Measurements from ENCODE around the gene ABCA6. TPM values are rescaled to one million over a fixed set of nuclear protein-coding genes. Genes with fewer than 3 reads are reported as not detected.

Gene ABCA6
- total and polyA plus RNA-seq, 9 of the 15 experiments (the other 6 are each of a cell fraction or from before 2014, with no cell fraction given) = 0.06 to 0.73 (median 0.15) TPM

DNA sequence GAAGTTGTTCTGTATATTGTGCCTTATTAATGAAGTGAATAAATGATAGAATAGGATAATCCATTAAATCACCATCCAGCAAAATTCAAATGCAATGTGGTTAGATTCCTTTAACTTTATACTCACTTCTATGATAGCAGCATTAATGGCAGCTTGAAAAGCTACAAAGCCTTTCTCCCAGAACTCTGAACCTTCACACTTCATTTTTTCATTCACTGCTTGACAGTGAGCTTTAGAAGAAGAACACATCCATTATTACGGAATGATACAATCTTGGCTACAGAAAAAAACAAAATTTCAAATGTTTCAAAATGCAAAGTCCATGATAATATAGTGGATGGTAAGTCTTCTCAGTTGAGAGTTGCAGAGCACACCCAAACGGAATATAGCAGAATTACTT is 97.3 kb downstream of the ABCA6 start (continued):
- no peak for TF ChIP-seq ZNF354B (CRISPR knock-in tag; IDR thresholded peaks at IDR 0.05)

DNA sequence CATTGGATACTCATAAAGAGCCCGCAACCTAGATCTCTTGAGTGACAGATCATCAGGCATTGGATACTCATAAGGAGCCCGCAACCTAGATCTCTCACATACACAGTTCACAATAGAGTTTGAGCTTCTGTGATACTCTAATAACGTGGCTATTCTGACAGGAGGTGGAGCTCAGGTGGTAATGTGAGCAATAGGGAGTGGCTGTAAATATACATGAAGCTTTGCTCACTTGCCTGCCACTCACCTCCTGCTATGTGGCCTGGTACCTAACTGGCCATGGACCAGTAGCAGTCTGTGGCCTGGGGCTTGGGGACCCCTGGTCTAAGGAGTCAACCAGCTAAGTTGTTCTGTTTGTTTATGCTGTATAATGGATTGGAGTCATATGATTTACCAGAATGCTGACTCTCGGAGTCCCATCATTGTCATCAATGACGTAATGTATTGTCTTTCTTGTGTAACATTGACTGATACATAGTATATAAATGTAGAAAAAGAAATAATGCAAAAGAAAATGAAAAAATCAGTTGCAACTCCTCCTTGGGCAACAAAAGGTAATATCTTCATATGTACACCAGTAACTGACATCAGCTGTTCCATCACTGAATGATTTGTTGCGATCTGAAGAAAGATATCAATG is 98.5 kb downstream of the ABCA6 start:
- FAIRE-seq (no peak), DNase-seq (ENCODE audit: extremely low read depth in 1 of 4, low spot score in 3 of 4) (no peak), ATAC-seq (no peak)
- TF ChIP-seq MEF2A (IDR thresholded peaks at IDR 0.05; ENCODE audit: control insufficient read depth, low read depth, low read length) (no peak), CEBPG (CRISPR knock-in tag; IDR thresholded peaks at IDR 0.05) (no peak), CEBPG (tag; conservative IDR thresholded peaks at IDR 0.05 in 1 of 2, IDR thresholded peaks at IDR 0.05 in 1 of 2) (0 out of 4 replicates have a peak, but pooled peaks of 1 of the 2 experiments have one; percentile 35), SLC30A9 (CRISPR knock-in tag; IDR thresholded peaks at IDR 0.05) (no peak), CEBPB (tag; IDR thresholded peaks at IDR 0.05) (peak; percentile 56)
- TF ChIP-seq, protein P1, sequence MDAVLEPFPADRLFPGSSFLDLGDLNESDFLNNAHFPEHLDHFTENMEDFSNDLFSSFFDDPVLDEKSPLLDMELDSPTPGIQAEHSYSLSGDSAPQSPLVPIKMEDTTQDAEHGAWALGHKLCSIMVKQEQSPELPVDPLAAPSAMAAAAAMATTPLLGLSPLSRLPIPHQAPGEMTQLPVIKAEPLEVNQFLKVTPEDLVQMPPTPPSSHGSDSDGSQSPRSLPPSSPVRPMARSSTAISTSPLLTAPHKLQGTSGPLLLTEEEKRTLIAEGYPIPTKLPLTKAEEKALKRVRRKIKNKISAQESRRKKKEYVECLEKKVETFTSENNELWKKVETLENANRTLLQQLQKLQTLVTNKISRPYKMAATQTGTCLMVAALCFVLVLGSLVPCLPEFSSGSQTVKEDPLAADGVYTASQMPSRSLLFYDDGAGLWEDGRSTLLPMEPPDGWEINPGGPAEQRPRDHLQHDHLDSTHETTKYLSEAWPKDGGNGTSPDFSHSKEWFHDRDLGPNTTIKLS (IDR thresholded peaks at IDR 0.05; ENCODE audit: borderline replicate concordance, low read depth) = no peak
- TF ChIP-seq, protein P2, sequence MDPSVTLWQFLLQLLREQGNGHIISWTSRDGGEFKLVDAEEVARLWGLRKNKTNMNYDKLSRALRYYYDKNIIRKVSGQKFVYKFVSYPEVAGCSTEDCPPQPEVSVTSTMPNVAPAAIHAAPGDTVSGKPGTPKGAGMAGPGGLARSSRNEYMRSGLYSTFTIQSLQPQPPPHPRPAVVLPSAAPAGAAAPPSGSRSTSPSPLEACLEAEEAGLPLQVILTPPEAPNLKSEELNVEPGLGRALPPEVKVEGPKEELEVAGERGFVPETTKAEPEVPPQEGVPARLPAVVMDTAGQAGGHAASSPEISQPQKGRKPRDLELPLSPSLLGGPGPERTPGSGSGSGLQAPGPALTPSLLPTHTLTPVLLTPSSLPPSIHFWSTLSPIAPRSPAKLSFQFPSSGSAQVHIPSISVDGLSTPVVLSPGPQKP (CRISPR knock-in tag; IDR thresholded peaks at IDR 0.05) = no peak
- TF ChIP-seq, protein P3, sequence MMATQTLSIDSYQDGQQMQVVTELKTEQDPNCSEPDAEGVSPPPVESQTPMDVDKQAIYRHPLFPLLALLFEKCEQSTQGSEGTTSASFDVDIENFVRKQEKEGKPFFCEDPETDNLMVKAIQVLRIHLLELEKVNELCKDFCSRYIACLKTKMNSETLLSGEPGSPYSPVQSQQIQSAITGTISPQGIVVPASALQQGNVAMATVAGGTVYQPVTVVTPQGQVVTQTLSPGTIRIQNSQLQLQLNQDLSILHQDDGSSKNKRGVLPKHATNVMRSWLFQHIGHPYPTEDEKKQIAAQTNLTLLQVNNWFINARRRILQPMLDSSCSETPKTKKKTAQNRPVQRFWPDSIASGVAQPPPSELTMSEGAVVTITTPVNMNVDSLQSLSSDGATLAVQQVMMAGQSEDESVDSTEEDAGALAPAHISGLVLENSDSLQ (IDR thresholded peaks at IDR 0.05) = peak; percentile 17; the same call in 1 of the 2 replicates
- in situ Hi-C loops (cut with MboI) = no loop called here
- Histone ChIP-seq H3K79me2 (ENCODE audit: control insufficient read depth, insufficient read depth, low read length) (no peaks in the 10 kb centered on the region), H3K4me2 (ENCODE audit: insufficient read depth, low read length) (no peak overlapping the region), H3K36me3 (ENCODE audit: control insufficient read depth, insufficient read depth, low read length) (no peaks in the 10 kb centered on the region), H3K9me3 (replicated peaks; ENCODE audit: control insufficient read depth, insufficient read depth, low read depth, low read length) (peaks cover 5% of the 10 kb centered on the region; the same call in 1 of the 2 replicates), H3K27me3 (ENCODE audit: control insufficient read depth in 2 of 2, insufficient read depth in 2 of 2, low read length in 2 of 2) (no peaks in the 10 kb centered on the region), H2AFZ (ENCODE audit: low read depth, low read length) (no peak overlapping the region), H3K9ac (ENCODE audit: insufficient read depth in 1 of 2, low read depth in 2 of 2, low read length in 2 of 2) (no peak overlapping the region), H3K9me1 (ENCODE audit: control insufficient read depth, insufficient read depth, low read length) (no peaks in the 10 kb centered on the region), H3K4me3 (no peak overlapping the region), H3K27ac (ENCODE audit: extremely low read depth, low read depth, low read length) (no peak overlapping the region), H4K20me1 (replicated peaks; ENCODE audit: control insufficient read depth, insufficient read depth, low read length) (no peaks in the 10 kb centered on the region), H3K4me1 (replicated peaks in 1 of 2; ENCODE audit: control insufficient read depth in 2 of 2, insufficient read depth in 2 of 2, low read length in 2 of 2) (peaks cover 0 to 22% of the 10 kb centered on the region in 2 experiments; a peak in 4 of 5 replicates)
- ChIA-PET POLR2A (interaction anchor here (1.1 kb wide), 1 partner anchor 34 kb away, joined by 3 read pairs; no protein-coding TSS in a partner anchor), CTCF (ENCODE audit: low intra/inter-chr PET ratio) (no interaction called here)
- no TSS peak for BruUV-seq (replicated peaks)
- 83% methylated on average over 6 of the region's 6 CpGs for WGBS (ENCODE audit: insufficient coverage, low coverage, missing lambda C conversion rate)
- intact Hi-C loops (cut with micrococcal nuclease) = no loop called here

Measured in K562 (cell line).